H9 (cell line): Measurements from ENCODE around the gene CD5L. TPM values are rescaled to one million over a fixed set of nuclear protein-coding genes. Genes with fewer than 3 reads are reported as not detected.

Experiments
- DNase-seq: peaks from one replicate; pipeline ENCODE4 v3.0.0-alpha.2; 2017
- H2AFZ ChIP-seq: one replicate; pipeline ENCODE4 v1.6.1; 2013; ENCODE audit warnings: mild to moderate bottlenecking, low read length, control low read depth, moderate library complexity
- H2AK5ac ChIP-seq: 2 replicates; pipeline ENCODE4 v1.6.1; 2013; ENCODE audit warnings: low read length, control low read depth, mixed read lengths; ENCODE audit not compliant: insufficient read length
- H2BK120ac ChIP-seq: one replicate; pipeline ENCODE4 v1.6.1; 2013; ENCODE audit warnings: low read depth, mild to moderate bottlenecking, low read length, control low read depth, inconsistent platforms; ENCODE audit not compliant: poor library complexity, severe bottlenecking
- H2BK12ac ChIP-seq: 2 replicates; pipeline ENCODE4 v1.6.1; 2013; ENCODE audit warnings: low read length, control low read depth, mixed read lengths, low read depth; ENCODE audit not compliant: insufficient read length
- H2BK15ac ChIP-seq: 2 replicates; pipeline ENCODE4 v1.6.1; 2013; ENCODE audit warnings: low read depth, low read length, control low read depth
- H2BK20ac ChIP-seq: one replicate; pipeline ENCODE4 v1.6.1; 2013; ENCODE audit warnings: low read depth, mild to moderate bottlenecking, low read length, control low read depth, inconsistent platforms; ENCODE audit not compliant: poor library complexity, severe bottlenecking
- H2BK5ac ChIP-seq: 2 replicates; pipeline ENCODE4 v1.6.1; 2013; ENCODE audit warnings: low read length, control low read depth, mixed read lengths; ENCODE audit not compliant: insufficient read length
- H3K14ac ChIP-seq: 2 replicates; pipeline ENCODE4 v1.6.1; 2013; ENCODE audit warnings: low read length, control low read depth; ENCODE audit not compliant: insufficient read depth
- H3K18ac ChIP-seq: 2 replicates; pipeline ENCODE4 v1.6.1; 2013; ENCODE audit warnings: low read depth, mild to moderate bottlenecking, mixed read lengths, low read length, control low read depth; ENCODE audit not compliant: insufficient read length
- H3K23ac ChIP-seq: 2 replicates; pipeline ENCODE4 v1.6.1; 2013; ENCODE audit warnings: low read length, control low read depth, mixed read lengths, low read depth; ENCODE audit not compliant: insufficient read length
- H3K23me2 ChIP-seq: 2 replicates; pipeline ENCODE4 v1.6.1; 2013; ENCODE audit warnings: low read depth, mild to moderate bottlenecking, mixed read lengths, low read length, control low read depth; ENCODE audit not compliant: insufficient read length, poor library complexity, severe bottlenecking
- H3K27ac ChIP-seq: 2 replicates; pipeline ENCODE4 v1.5.1; 2013; ENCODE audit warnings: low read length, control low read depth, mixed read lengths, low read depth; ENCODE audit not compliant: insufficient read length
- H3K27me3 ChIP-seq: 2 replicates; pipeline ENCODE4 v1.6.1; 2013; ENCODE audit warnings: low read length, control low read depth, inconsistent platforms; ENCODE audit not compliant: insufficient read depth
- H3K4ac ChIP-seq: 2 replicates; pipeline ENCODE4 v1.6.1; 2013; ENCODE audit warnings: low read depth, mild to moderate bottlenecking, control low read depth, inconsistent platforms, low read length, moderate library complexity
- H3K4me1 ChIP-seq: 2 replicates; pipeline ENCODE4 v1.6.1; 2013; ENCODE audit warnings: low read length, control low read depth, inconsistent platforms; ENCODE audit not compliant: insufficient read depth
- H3K4me2 ChIP-seq: 2 replicates; pipeline ENCODE4 v1.6.1; 2013; ENCODE audit warnings: low read length, control low read depth, mixed read lengths; ENCODE audit not compliant: insufficient read length, insufficient read depth
- H3K56ac ChIP-seq: 2 replicates; pipeline ENCODE4 v1.6.1; 2013; ENCODE audit warnings: low read depth, mild to moderate bottlenecking, mixed read lengths, low read length, control low read depth; ENCODE audit not compliant: insufficient read length
- H3K79me1 ChIP-seq: 2 replicates; pipeline ENCODE4 v1.6.1; 2013; ENCODE audit warnings: low read depth, mild to moderate bottlenecking, moderate library complexity, low read length, control low read depth, inconsistent platforms; ENCODE audit not compliant: insufficient read depth, poor library complexity, severe bottlenecking
- H3K79me2 ChIP-seq: 2 replicates; pipeline ENCODE4 v1.6.1; 2013; ENCODE audit warnings: low read length, control low read depth, inconsistent platforms; ENCODE audit not compliant: insufficient read depth
- H3K9ac ChIP-seq: 2 replicates; pipeline ENCODE4 v1.6.1; 2013; ENCODE audit warnings: low read length, control low read depth, mixed read lengths; ENCODE audit not compliant: insufficient read length; ENCODE audit errors: extremely low read depth
- H3K9me3 ChIP-seq: one replicate; pipeline ENCODE4 v1.6.1; 2013; ENCODE audit warnings: low read depth, low read length, inconsistent platforms; ENCODE audit not compliant: control insufficient read depth
- H3T11ph ChIP-seq: one replicate; pipeline ENCODE4 v1.6.1; 2013; ENCODE audit warnings: mild to moderate bottlenecking, low read length, control low read depth, inconsistent platforms
- H4K20me1 ChIP-seq: one replicate; pipeline ENCODE4 v1.6.1; 2013; ENCODE audit not compliant: control insufficient read depth, insufficient read length, insufficient read depth
- H4K5ac ChIP-seq: 2 replicates; pipeline ENCODE4 v1.6.1; 2013; ENCODE audit warnings: low read depth, mild to moderate bottlenecking, mixed read lengths, low read length, control low read depth; ENCODE audit not compliant: insufficient read length
- H4K8ac ChIP-seq: replicated peaks from 2 replicates; pipeline ENCODE4 v1.6.1; 2013; ENCODE audit warnings: low read length, control low read depth, mixed read lengths, low read depth; ENCODE audit not compliant: insufficient read length
- H4K91ac ChIP-seq: 2 replicates; pipeline ENCODE4 v1.6.1; 2013; ENCODE audit warnings: low read depth, mild to moderate bottlenecking, moderate library complexity, mixed read lengths, low read length, control low read depth; ENCODE audit not compliant: insufficient read length
- H3K27ac Mint-ChIP-seq, 3 experiments: 2 replicates in 2 of 3; 3 replicates in 1 of 3; pipeline ENCODE4 v1.8.0; 2020 to 2021; ENCODE audit warnings: mixed read lengths in 3 of 3, mild to moderate bottlenecking in 1 of 3, moderate library complexity in 1 of 3
- H3K27me3 Mint-ChIP-seq: 2 replicates; pipeline ENCODE4 v1.8.0; 2021; ENCODE audit warnings: low read depth, mild to moderate bottlenecking, moderate library complexity, mixed read lengths
- H3K36me3 Mint-ChIP-seq, 3 experiments: 2 replicates in 2 of 3; 3 replicates in 1 of 3; pipeline ENCODE4 v1.8.0; 2020 to 2021; ENCODE audit warnings: low read depth in 3 of 3, mixed read lengths in 3 of 3; ENCODE audit not compliant: insufficient read depth in 1 of 3
- H3K4me1 Mint-ChIP-seq, 2 experiments: 2 replicates each; pipeline ENCODE4 v1.8.0; 2020; ENCODE audit warnings: mixed read lengths in 2 of 2
- H3K4me3 Mint-ChIP-seq, 2 experiments: 2 replicates in 1 of 2; 3 replicates in 1 of 2; pipeline ENCODE4 v1.8.0; 2020 to 2021; ENCODE audit warnings: mild to moderate bottlenecking in 2 of 2, mixed read lengths in 2 of 2, moderate library complexity in 1 of 2
- H3K9me3 Mint-ChIP-seq, 2 experiments: 2 replicates in 1 of 2; 3 replicates in 1 of 2; pipeline ENCODE4 v1.8.0; 2020; ENCODE audit warnings: mild to moderate bottlenecking in 2 of 2, mixed read lengths in 2 of 2, moderate library complexity in 1 of 2
- CTCF ChIP-seq: fragments of 200-600 bp; sonication (generic); conservative IDR thresholded peaks from 3 replicates; pipeline ENCODE4 v1.8.0; 2021; ENCODE audit warnings: antibody characterized with exemption, mild to moderate bottlenecking
- WGBS: extraction: QIAGEN DNeasy Blood & Tissue Kit; methylation state at CpG from one replicate; pipeline ENCODE4 v1.1.7; 2013; ENCODE audit warnings: missing lambda C conversion rate, low lambda C conversion rate, mixed read lengths; ENCODE audit not compliant: insufficient read length; ENCODE audit errors: extremely low coverage; 5-methylcytosine and 5-hydroxymethylcytosine counted together
- total RNA-seq: library from RNA; stranded (reverse); gene quantifications from 2 replicates; pipeline ENCODE4 v1.2.1, GENCODE V29; 2021

Gene CD5L
- total RNA-seq, 1 experiment from 2014 or later: not detected

GRCh38 chr1:157852476-157852875 lies 10.9 kb upstream of the CD5L start:
- Histone ChIP-seq H2BK15ac (no peak overlapping the region), H3T11ph (no peak overlapping the region), H3K18ac (no peak overlapping the region), H2BK120ac (no peak overlapping the region), H3K9me3 (no peaks in the 10 kb centered on the region), H2BK5ac (no peak overlapping the region), H4K5ac (no peak overlapping the region), H2BK20ac (no peak overlapping the region), H2AFZ (no peak overlapping the region), H3K23ac (no peak overlapping the region), H4K91ac (no peak overlapping the region), H3K27me3 (no peaks in the 10 kb centered on the region), H3K23me2 (no peaks in the 10 kb centered on the region), H3K14ac (no peak overlapping the region), H2BK12ac (no peak overlapping the region), H3K56ac (no peak overlapping the region), H3K4me2 (no peak overlapping the region), H4K8ac (no peak overlapping the region), H4K20me1 (no peaks in the 10 kb centered on the region), H2AK5ac (no peak overlapping the region), H3K4me1 (no peaks in the 10 kb centered on the region), H3K79me2 (no peaks in the 10 kb centered on the region), H3K4ac (no peak overlapping the region), H3K9ac (no peak overlapping the region), H3K27ac (no peak overlapping the region), H3K79me1 (no peaks in the 10 kb centered on the region)
- Mint-ChIP-seq H3K4me1 (no peaks in the 10 kb centered on the region), H3K9me3 (no peaks in the 10 kb centered on the region; a peak in 1 of 5 replicates), H3K27me3 (no peaks in the 10 kb centered on the region; the same call in none of the 2 replicates), H3K36me3 (no peaks in the 10 kb centered on the region), H3K27ac (no peak overlapping the region), H3K4me3 (no peak overlapping the region)
- WGBS: no CpG with 5 or more reads among the region's 3 CpGs
- no peak for DNase-seq
- no peak for TF ChIP-seq CTCF
